ENCODE results near the gene MSMO1. TPM values are rescaled to one million over a fixed set of nuclear protein-coding genes. Genes with fewer than 3 reads are reported as not detected.

The MSMO1 gene
- total RNA-seq, 1 experiment from 2014 or later = 53.9 TPM

DNA sequence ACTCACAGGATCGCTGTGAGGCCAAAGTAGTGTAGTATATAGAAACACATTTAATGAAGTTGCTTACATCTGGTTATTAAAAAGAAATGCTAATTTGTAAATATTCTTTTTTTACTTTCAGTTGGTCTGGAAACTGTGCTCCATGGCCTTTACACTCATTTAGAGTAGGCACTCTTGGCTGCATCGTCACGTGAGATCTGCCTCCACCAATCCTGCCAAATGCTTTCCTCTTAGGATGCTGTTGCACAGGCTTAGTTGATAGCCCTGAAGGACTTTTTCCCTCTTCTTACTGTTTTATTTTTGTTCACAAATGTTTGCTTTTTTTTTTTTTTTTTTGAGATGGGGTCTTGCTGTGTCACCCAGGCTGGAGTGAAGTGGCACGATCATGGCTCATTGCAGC is 57.7 kb downstream of the MSMO1 start:
- CTCF ChIA-PET = no interaction called here
- H3K27me3 ChIP-seq (ENCODE audit: control insufficient read depth, insufficient read depth, low read length) = 0 out of 2 replicates have a peak, but pooled peaks cover 3% of the 10 kb centered on the region
- H3K4me3 ChIP-seq (ENCODE audit: low read depth in 2 of 2, low read length in 2 of 2) = no peak overlapping the region
- ATAC-seq (no peak), DNase-seq (ENCODE audit: low read depth, low spot score) (no peak)
- POLR2A ChIA-PET = no interaction called here
- H3K36me3 ChIP-seq (ENCODE audit: control insufficient read depth, insufficient read depth, low read length) = no peaks in the 10 kb centered on the region
- TF ChIP-seq, protein P1, sequence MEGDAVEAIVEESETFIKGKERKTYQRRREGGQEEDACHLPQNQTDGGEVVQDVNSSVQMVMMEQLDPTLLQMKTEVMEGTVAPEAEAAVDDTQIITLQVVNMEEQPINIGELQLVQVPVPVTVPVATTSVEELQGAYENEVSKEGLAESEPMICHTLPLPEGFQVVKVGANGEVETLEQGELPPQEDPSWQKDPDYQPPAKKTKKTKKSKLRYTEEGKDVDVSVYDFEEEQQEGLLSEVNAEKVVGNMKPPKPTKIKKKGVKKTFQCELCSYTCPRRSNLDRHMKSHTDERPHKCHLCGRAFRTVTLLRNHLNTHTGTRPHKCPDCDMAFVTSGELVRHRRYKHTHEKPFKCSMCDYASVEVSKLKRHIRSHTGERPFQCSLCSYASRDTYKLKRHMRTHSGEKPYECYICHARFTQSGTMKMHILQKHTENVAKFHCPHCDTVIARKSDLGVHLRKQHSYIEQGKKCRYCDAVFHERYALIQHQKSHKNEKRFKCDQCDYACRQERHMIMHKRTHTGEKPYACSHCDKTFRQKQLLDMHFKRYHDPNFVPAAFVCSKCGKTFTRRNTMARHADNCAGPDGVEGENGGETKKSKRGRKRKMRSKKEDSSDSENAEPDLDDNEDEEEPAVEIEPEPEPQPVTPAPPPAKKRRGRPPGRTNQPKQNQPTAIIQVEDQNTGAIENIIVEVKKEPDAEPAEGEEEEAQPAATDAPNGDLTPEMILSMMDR (IDR thresholded peaks at IDR 0.05) = no peak
- H3K9me3 ChIP-seq (ENCODE audit: control insufficient read depth, insufficient read depth, low read depth, low read length) = no peaks in the 10 kb centered on the region
- intact Hi-C loops (cut with micrococcal nuclease; ENCODE audit: unreplicated experiment) (no loop called here), in situ Hi-C loops (cut with HindIII; ENCODE audit: low pct_unique_long_range_greater_than_20kb, low sequenced_read_pairs) (no loop called here)
- no peak overlapping the region for H3K27ac ChIP-seq (ENCODE audit: low read length)
- BruUV-seq (replicated peaks) = no TSS peak
- H3K4me1 ChIP-seq (ENCODE audit: control insufficient read depth, insufficient read depth, low read length) = no peaks in the 10 kb centered on the region

DNA sequence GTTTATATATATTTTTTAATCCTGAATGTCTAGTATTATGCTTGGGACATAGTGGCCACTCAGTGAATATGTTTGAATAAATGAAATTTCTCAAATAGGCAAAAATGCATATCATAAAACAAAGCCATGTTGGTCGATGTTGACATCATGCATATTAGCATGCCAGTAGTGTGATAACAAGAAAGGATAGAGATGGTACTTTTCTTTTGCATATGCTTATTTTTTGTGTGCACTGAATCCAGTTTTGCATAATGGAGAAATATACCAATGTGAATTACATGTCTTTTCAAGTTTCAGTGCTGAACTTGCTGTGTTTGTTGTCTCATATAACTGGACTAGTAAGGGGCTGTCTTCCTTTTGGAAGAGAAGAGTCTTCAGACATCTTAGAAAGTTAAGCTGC is 58.9 kb downstream of the MSMO1 start:
- Histone ChIP-seq H3K4me3 (ENCODE audit: low read depth in 2 of 2, low read length in 2 of 2) (no peak overlapping the region), H3K27ac (ENCODE audit: low read length) (no peak overlapping the region), H3K9me3 (ENCODE audit: control insufficient read depth, insufficient read depth, low read depth, low read length) (no peaks in the 10 kb centered on the region), H3K36me3 (ENCODE audit: control insufficient read depth, insufficient read depth, low read length) (no peaks in the 10 kb centered on the region), H3K4me1 (ENCODE audit: control insufficient read depth, insufficient read depth, low read length) (no peaks in the 10 kb centered on the region), H3K27me3 (ENCODE audit: control insufficient read depth, insufficient read depth, low read length) (0 out of 2 replicates have a peak, but pooled peaks cover 3% of the 10 kb centered on the region)
- no peak for DNase-seq (ENCODE audit: low read depth, low spot score)
- ChIA-PET CTCF (interaction anchor here (0.5 kb wide), 1 partner anchor 17 kb away, joined by 3 read pairs; no protein-coding TSS in a partner anchor), POLR2A (no interaction called here)
- no peak for ATAC-seq
- TF ChIP-seq, protein P1 (IDR thresholded peaks at IDR 0.05) = no peak
- TF ChIP-seq, protein P2, sequence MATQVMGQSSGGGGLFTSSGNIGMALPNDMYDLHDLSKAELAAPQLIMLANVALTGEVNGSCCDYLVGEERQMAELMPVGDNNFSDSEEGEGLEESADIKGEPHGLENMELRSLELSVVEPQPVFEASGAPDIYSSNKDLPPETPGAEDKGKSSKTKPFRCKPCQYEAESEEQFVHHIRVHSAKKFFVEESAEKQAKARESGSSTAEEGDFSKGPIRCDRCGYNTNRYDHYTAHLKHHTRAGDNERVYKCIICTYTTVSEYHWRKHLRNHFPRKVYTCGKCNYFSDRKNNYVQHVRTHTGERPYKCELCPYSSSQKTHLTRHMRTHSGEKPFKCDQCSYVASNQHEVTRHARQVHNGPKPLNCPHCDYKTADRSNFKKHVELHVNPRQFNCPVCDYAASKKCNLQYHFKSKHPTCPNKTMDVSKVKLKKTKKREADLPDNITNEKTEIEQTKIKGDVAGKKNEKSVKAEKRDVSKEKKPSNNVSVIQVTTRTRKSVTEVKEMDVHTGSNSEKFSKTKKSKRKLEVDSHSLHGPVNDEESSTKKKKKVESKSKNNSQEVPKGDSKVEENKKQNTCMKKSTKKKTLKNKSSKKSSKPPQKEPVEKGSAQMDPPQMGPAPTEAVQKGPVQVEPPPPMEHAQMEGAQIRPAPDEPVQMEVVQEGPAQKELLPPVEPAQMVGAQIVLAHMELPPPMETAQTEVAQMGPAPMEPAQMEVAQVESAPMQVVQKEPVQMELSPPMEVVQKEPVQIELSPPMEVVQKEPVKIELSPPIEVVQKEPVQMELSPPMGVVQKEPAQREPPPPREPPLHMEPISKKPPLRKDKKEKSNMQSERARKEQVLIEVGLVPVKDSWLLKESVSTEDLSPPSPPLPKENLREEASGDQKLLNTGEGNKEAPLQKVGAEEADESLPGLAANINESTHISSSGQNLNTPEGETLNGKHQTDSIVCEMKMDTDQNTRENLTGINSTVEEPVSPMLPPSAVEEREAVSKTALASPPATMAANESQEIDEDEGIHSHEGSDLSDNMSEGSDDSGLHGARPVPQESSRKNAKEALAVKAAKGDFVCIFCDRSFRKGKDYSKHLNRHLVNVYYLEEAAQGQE (IDR thresholded peaks at IDR 0.05; ENCODE audit: insufficient read depth in 1 of 2, low read depth in 2 of 2, low read length in 1 of 2) = no peak
- no peak for TF ChIP-seq SIN3A (IDR thresholded peaks at IDR 0.05; ENCODE audit: borderline replicate concordance, insufficient read depth, low read depth, low read length)
- no peak for TF ChIP-seq TCF7L2 (IDR thresholded peaks at IDR 0.05; ENCODE audit: low read depth, low read length)
- no peak for TF ChIP-seq POLR2AphosphoS5 (IDR thresholded peaks at IDR 0.05; ENCODE audit: low read depth, low read length)
- no TSS peak for BruUV-seq (replicated peaks)
- in situ Hi-C loops (cut with HindIII; ENCODE audit: low pct_unique_long_range_greater_than_20kb, low sequenced_read_pairs) (no loop called here), intact Hi-C loops (cut with micrococcal nuclease; ENCODE audit: unreplicated experiment) (no loop called here)

DNA sequence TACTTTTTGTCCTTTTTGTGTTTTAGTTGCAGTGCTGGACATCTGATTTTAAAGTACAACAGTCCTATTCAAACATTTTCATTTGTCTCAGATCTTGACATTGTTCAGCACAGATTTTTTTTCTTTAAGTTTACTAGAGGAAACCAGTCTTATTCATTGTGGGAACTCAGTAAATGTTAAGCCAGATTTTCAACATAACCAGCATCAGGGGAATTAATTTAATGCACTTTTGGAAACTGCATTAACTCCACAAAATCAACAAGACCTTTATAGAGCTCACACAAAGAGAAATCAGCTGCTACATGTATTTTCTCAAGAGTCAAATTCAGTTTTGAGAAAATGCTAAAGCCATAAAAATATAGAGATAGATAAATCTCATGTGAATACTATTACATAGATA is 61.3 kb downstream of the MSMO1 start:
- ChIA-PET CTCF (no interaction called here), POLR2A (no interaction called here)
- no peaks in the 10 kb centered on the region for H3K9me3 ChIP-seq (ENCODE audit: control insufficient read depth, insufficient read depth, low read depth, low read length)
- in situ Hi-C loops (cut with HindIII; ENCODE audit: low pct_unique_long_range_greater_than_20kb, low sequenced_read_pairs) = no loop called here
- H3K4me3 ChIP-seq (ENCODE audit: low read depth in 2 of 2, low read length in 2 of 2) = no peak overlapping the region
- DNase-seq (ENCODE audit: low read depth, low spot score) (no peak), ATAC-seq (no peak)
- no peaks in the 10 kb centered on the region for H3K27me3 ChIP-seq (ENCODE audit: control insufficient read depth, insufficient read depth, low read length)
- no peak overlapping the region for H3K27ac ChIP-seq (ENCODE audit: low read length)
- TF ChIP-seq, protein P2 (IDR thresholded peaks at IDR 0.05; ENCODE audit: insufficient read depth in 1 of 2, low read depth in 2 of 2, low read length in 1 of 2) = no peak
- no peak for TF ChIP-seq SIN3A (IDR thresholded peaks at IDR 0.05; ENCODE audit: borderline replicate concordance, insufficient read depth, low read depth, low read length)
- no peak for TF ChIP-seq POLR2AphosphoS5 (IDR thresholded peaks at IDR 0.05; ENCODE audit: low read depth, low read length)
- TF ChIP-seq, protein P1 (IDR thresholded peaks at IDR 0.05) = no peak
- no peak for TF ChIP-seq TCF7L2 (IDR thresholded peaks at IDR 0.05; ENCODE audit: low read depth, low read length)
- no peaks in the 10 kb centered on the region for H3K4me1 ChIP-seq (ENCODE audit: control insufficient read depth, insufficient read depth, low read length)
- no TSS peak for BruUV-seq (replicated peaks)
- intact Hi-C loops (cut with micrococcal nuclease; ENCODE audit: unreplicated experiment) = no loop called here
- no peaks in the 10 kb centered on the region for H3K36me3 ChIP-seq (ENCODE audit: control insufficient read depth, insufficient read depth, low read length)
